GM19397 (cell line): Measurements from ENCODE around the gene BRAF.
"Not testable (repeated sequence)": the region's sequence is repeated elsewhere in the genome, so short reads cannot be mapped to it uniquely, and the experiment has no call there.

ENCODE experiments used
- ATAC-seq: cut with Tn5 transposase; IDR thresholded peaks from one replicate; pipeline ENCODE4 v1.9.1; 2021; ENCODE audit warnings: mild to moderate bottlenecking, moderate library complexity; ENCODE audit not compliant: unreplicated experiment

BRAF gene

GRCh38 chr7:140778568-140778967, 146.2 kb downstream of the BRAF start:
- no peak for ATAC-seq

GRCh38 chr7:140774371-140774770, 150.4 kb downstream of the BRAF start:
- no peak for ATAC-seq

- ATAC-seq = no peak
These were observed 151.6 kb downstream of the BRAF start for GRCh38 chr7:140773104-140773503.

GRCh38 chr7:140771826-140772225, 152.9 kb downstream of the BRAF start:
- no peak for ATAC-seq

GRCh38 chr7:140769852-140770251, 154.9 kb downstream of the BRAF start:
- ATAC-seq = no peak

GRCh38 chr7:140767418-140767817, 157.3 kb downstream of the BRAF start:
- ATAC-seq = no peak

GRCh38 chr7:140765441-140765840, 159.3 kb downstream of the BRAF start:
- ATAC-seq = not testable (repeated sequence)

- not testable (repeated sequence) for ATAC-seq
These were observed 161.6 kb downstream of the BRAF start for GRCh38 chr7:140763166-140763565.

- ATAC-seq = not testable (repeated sequence)
These were observed 163.4 kb downstream of the BRAF start for GRCh38 chr7:140761375-140761774.

GRCh38 chr7:140754506-140754905, 170.2 kb downstream of the BRAF start:
- no peak for ATAC-seq

GRCh38 chr7:140752533-140752932, 172.2 kb downstream of the BRAF start:
- ATAC-seq = no peak

- no peak for ATAC-seq
These were observed 178.0 kb downstream of the BRAF start for GRCh38 chr7:140746751-140747150.

- no peak for ATAC-seq
These were observed 179.3 kb downstream of the BRAF start for GRCh38 chr7:140745266-140746058.

GRCh38 chr7:140744005-140744404, 180.7 kb downstream of the BRAF start:
- no peak for ATAC-seq

- ATAC-seq = not testable (repeated sequence)
These were observed 181.5 kb downstream of the BRAF start for GRCh38 chr7:140743255-140743654.

- ATAC-seq = no peak
These were observed 186.4 kb downstream of the BRAF start for GRCh38 chr7:140738280-140738679.

GRCh38 chr7:140734729-140735128, 190.0 kb downstream of the BRAF start:
- ATAC-seq = no peak

- ATAC-seq = no peak
These were observed 190.6 kb downstream of the BRAF start for GRCh38 chr7:140734096-140734495.

- ATAC-seq = no peak
These were observed 192.3 kb downstream of the BRAF start for GRCh38 chr7:140732416-140732815.

GRCh38 chr7:140726281-140726680, 198.4 kb downstream of the BRAF start:
- no peak for ATAC-seq

- ATAC-seq = no peak
These were observed 200.0 kb downstream of the BRAF start for GRCh38 chr7:140724706-140725105.

- ATAC-seq = no peak
These were observed 201.2 kb downstream of the BRAF start for GRCh38 chr7:140723574-140723973.

- ATAC-seq = no peak
These were observed 201.7 kb downstream of the BRAF start for GRCh38 chr7:140723006-140723405.
